MM.1S (cell line): ENCODE data around the gene PSEN2.
A peak's percentile ranks its signal among the peaks of the same experiment; 100 is the strongest.

Experiments
- DNase-seq: peaks from one replicate; pipeline ENCODE4 v3.0.0-alpha.2; 2015
- H2AFZ ChIP-seq: fragments of 300-600 bp; sonication (generic); 2 replicates; pipeline ENCODE4 v1.6.0; 2016; ENCODE audit warnings: antibody characterized with exemption, low read length
- H3F3A ChIP-seq: fragments of 300-600 bp; sonication (generic); 2 replicates; pipeline ENCODE4 v1.6.1; 2016; ENCODE audit warnings: mild to moderate bottlenecking, antibody characterized with exemption, low read length, moderate library complexity, mixed read lengths; ENCODE audit not compliant: insufficient read depth
- H3K27ac ChIP-seq: fragments of 300-600 bp; sonication (generic); 2 replicates; pipeline ENCODE4 v1.5.1; 2016; ENCODE audit warnings: mild to moderate bottlenecking, low read length
- H3K27me3 ChIP-seq: fragments of 300-600 bp; sonication (generic); replicated peaks from 2 replicates; pipeline ENCODE4 v1.6.0; 2016; ENCODE audit warnings: low read length; ENCODE audit not compliant: insufficient read depth
- H3K36me3 ChIP-seq: fragments of 300-600 bp; sonication (generic); replicated peaks from 2 replicates; pipeline ENCODE4 v1.6.1; 2016; ENCODE audit warnings: mild to moderate bottlenecking, low read length, mixed read lengths; ENCODE audit not compliant: insufficient read depth
- H3K4me1 ChIP-seq: fragments of 300-600 bp; sonication (generic); 2 replicates; pipeline ENCODE4 v1.6.1; 2016; ENCODE audit warnings: low read length, mixed read lengths
- H3K4me2 ChIP-seq: fragments of 300-600 bp; sonication (generic); 2 replicates; pipeline ENCODE4 v1.6.0; 2016; ENCODE audit warnings: low read depth, low read length
- H3K4me3 ChIP-seq: fragments of 300-600 bp; sonication (generic); 2 replicates; pipeline ENCODE4 v1.5.1; 2016; ENCODE audit warnings: low read length, mixed read lengths
- H3K79me2 ChIP-seq: fragments of 300-600 bp; sonication (generic); 2 replicates; pipeline ENCODE4 v1.6.1; 2016; ENCODE audit warnings: mixed run types, low read length, mixed read lengths
- H3K9ac ChIP-seq: fragments of 300-600 bp; sonication (generic); 2 replicates; pipeline ENCODE4 v1.6.1; 2016; ENCODE audit warnings: low read length, mixed read lengths
- H3K9me2 ChIP-seq: fragments of 300-600 bp; sonication (generic); replicated peaks from 2 replicates; pipeline ENCODE4 v1.6.1; 2016; ENCODE audit warnings: mild to moderate bottlenecking, low read length, mixed read lengths; ENCODE audit not compliant: insufficient read depth
- H3K9me3 ChIP-seq: fragments of 300-600 bp; sonication (generic); replicated peaks from 2 replicates; pipeline ENCODE4 v1.6.1; 2016; ENCODE audit warnings: mild to moderate bottlenecking, low read length, mixed read lengths; ENCODE audit not compliant: insufficient read depth
- H4K20me1 ChIP-seq: fragments of 300-600 bp; sonication (generic); 2 replicates; pipeline ENCODE4 v1.6.1; 2016; ENCODE audit warnings: mild to moderate bottlenecking, low read length, moderate library complexity, mixed read lengths; ENCODE audit not compliant: insufficient read depth
- EZH2 ChIP-seq: fragments of 300-600 bp; sonication (generic); optimal IDR thresholded peaks from 2 replicates; pipeline ENCODE3; 2017; ENCODE audit warnings: low read depth, mild to moderate bottlenecking, antibody characterized with exemption, low read length, mixed read lengths
- EZH2phosphoT487 ChIP-seq: fragments of 300-600 bp; sonication (generic); IDR thresholded peaks from 2 replicates; pipeline ENCODE4 v1.6.1; 2018; ENCODE audit warnings: antibody characterized with exemption, low read length
- TF ChIP-seq, protein P1 (sequence below): fragments of 300-600 bp; sonication (generic); IDR thresholded peaks from 2 replicates; pipeline ENCODE4 v1.5.1; 2016; ENCODE audit warnings: antibody characterized with exemption, low read length, mixed read lengths

Gene PSEN2

DNA sequence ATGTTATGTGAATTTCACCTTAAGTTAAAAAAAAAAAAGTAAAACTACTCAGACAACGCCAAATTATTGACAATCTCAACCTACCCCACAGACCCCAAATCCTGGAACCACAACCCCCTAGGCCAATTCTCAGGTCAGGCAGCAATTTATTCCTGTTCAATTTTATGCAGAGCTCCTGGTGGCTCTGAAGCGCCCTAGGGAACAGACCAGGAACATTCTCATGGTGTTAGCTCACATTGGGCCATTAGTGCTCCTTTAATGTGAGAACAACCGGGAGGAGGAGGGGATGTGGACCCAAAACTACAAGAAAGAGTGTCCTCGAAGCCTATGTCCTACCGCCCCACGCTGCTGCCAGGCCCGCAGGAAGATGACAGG is 403 bp upstream of the PSEN2 start:
- H3K4me3 ChIP-seq = peak overlapping the region; percentile 64
- H3K9ac ChIP-seq = peak overlapping the region; percentile 49; the same call in 1 of the 2 replicates
- no peak for DNase-seq
- H3K9me3 ChIP-seq = no peaks in the 10 kb centered on the region
- no peak for TF ChIP-seq EZH2phosphoT487
- H3F3A ChIP-seq = no peaks in the 10 kb centered on the region; the same call in 1 of the 2 replicates
- peaks cover 20% of the 10 kb centered on the region for H3K79me2 ChIP-seq
- no peaks in the 10 kb centered on the region for H3K9me2 ChIP-seq
- no peaks in the 10 kb centered on the region for H4K20me1 ChIP-seq
- no peaks in the 10 kb centered on the region for H3K27me3 ChIP-seq
- H3K4me1 ChIP-seq = 0 out of 2 replicates have a peak, but pooled peaks cover 13% of the 10 kb centered on the region
- no peak overlapping the region for H3K27ac ChIP-seq
- H3K4me2 ChIP-seq = peak overlapping the region; percentile 93
- peak overlapping the region; percentile 94 for H2AFZ ChIP-seq
- no peaks in the 10 kb centered on the region for H3K36me3 ChIP-seq

DNA sequence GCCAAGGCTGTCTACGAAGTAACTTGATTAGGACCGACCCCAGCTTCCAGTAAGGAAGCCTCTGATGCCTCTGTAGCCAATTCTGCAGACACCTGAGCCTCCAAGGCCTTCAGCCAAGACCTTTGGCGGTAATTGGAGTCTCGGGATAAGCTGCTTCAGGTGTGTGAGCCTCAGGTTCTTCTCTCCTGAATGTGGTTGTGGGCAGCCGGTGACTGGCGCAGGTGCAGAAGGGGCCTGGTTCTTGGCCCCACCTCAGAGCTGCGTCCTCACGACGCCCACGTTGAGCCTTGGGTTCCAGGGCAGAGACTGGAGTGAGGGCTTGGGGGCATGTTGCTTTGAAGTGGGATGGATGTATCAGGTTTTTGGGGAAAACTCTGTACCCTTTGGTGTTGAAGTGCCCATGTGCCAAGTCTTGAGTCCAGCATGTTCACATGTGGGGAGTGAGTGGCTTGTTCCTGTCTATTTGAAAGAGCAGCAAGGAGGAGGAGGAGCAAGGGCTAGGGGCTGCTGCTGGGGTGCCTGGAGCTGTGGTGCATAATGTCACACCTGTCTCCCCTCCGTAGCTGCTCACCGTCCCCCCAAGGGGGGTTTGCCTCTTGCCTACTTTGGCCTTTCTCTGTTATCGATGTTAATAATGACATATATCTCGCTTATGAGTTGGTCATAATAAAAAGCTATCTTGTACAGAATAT is 1.4 kb downstream of the PSEN2 start:
- Histone ChIP-seq H3K27ac (no peak overlapping the region), H3K4me3 (peak overlapping the region; percentile 72; the same call in 1 of the 2 replicates), H3K79me2 (peaks cover 20% of the 10 kb centered on the region), H3K36me3 (no peaks in the 10 kb centered on the region), H3K9me2 (no peaks in the 10 kb centered on the region), H2AFZ (no peak overlapping the region), H3K9me3 (no peaks in the 10 kb centered on the region), H4K20me1 (no peaks in the 10 kb centered on the region), H3F3A (no peaks in the 10 kb centered on the region; the same call in 1 of the 2 replicates), H3K27me3 (no peaks in the 10 kb centered on the region), H3K4me2 (peak overlapping the region; percentile 94), H3K4me1 (0 out of 2 replicates have a peak, but pooled peaks cover 13% of the 10 kb centered on the region), H3K9ac (no peak overlapping the region)
- TF ChIP-seq, protein P1, sequence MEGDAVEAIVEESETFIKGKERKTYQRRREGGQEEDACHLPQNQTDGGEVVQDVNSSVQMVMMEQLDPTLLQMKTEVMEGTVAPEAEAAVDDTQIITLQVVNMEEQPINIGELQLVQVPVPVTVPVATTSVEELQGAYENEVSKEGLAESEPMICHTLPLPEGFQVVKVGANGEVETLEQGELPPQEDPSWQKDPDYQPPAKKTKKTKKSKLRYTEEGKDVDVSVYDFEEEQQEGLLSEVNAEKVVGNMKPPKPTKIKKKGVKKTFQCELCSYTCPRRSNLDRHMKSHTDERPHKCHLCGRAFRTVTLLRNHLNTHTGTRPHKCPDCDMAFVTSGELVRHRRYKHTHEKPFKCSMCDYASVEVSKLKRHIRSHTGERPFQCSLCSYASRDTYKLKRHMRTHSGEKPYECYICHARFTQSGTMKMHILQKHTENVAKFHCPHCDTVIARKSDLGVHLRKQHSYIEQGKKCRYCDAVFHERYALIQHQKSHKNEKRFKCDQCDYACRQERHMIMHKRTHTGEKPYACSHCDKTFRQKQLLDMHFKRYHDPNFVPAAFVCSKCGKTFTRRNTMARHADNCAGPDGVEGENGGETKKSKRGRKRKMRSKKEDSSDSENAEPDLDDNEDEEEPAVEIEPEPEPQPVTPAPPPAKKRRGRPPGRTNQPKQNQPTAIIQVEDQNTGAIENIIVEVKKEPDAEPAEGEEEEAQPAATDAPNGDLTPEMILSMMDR = no peak
- TF ChIP-seq EZH2 (no peak), EZH2phosphoT487 (no peak)
- no peak for DNase-seq

DNA sequence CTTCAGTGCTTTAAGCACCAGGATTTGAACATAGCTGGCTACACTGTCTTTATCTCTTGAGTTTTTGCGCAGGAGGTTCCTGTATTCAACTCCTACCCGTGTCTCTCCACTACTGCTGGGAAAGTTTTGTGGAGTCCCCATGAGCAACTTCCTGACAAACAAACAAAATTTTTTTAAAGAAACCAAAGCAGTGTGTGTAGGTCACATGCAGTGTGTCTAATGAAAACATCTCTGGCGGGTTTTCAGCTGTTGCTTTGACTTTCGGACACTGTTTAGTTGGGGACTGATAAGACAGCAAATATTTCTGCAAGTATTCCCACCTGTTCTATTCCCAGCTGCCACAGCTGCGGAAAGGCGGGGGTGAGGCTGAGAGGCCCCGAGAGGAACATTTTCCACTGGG is 2.0 kb downstream of the PSEN2 start:
- Histone ChIP-seq H3K79me2 (peaks cover 20% of the 10 kb centered on the region), H3K4me1 (0 out of 2 replicates have a peak, but pooled peaks cover 13% of the 10 kb centered on the region), H3K4me2 (0 out of 2 replicates have a peak overlapping the region, but pooled peaks have one; percentile 94), H4K20me1 (no peaks in the 10 kb centered on the region), H3K27ac (no peak overlapping the region), H2AFZ (no peak overlapping the region), H3F3A (no peaks in the 10 kb centered on the region; the same call in 1 of the 2 replicates), H3K9me2 (no peaks in the 10 kb centered on the region), H3K4me3 (no peak overlapping the region), H3K9ac (no peak overlapping the region), H3K27me3 (no peaks in the 10 kb centered on the region), H3K36me3 (no peaks in the 10 kb centered on the region), H3K9me3 (no peaks in the 10 kb centered on the region)
- DNase-seq = no peak
- TF ChIP-seq EZH2phosphoT487 (no peak), EZH2 (no peak)
- TF ChIP-seq, protein P1 = no peak
